IMR-90 (cell line): ENCODE data around the gene ATG9A. TPM values are rescaled to one million over a fixed set of nuclear protein-coding genes. Genes with fewer than 3 reads are reported as not detected.

ENCODE experiments used
- ATAC-seq: fragments of 200-7000 bp; cut with Tn5 transposase; 2 replicates; pipeline ENCODE4 v1.9.1; 2020; ENCODE audit warnings: low read depth, mild to moderate bottlenecking, moderate library complexity
- BruUV-seq: library from RNA; stranded (reverse); fragments of 400-500 nt; replicated peaks from 2 replicates; lab custom pipeline; 2021; lab: Mats Ljungman, UMichigan
- CTCF ChIA-PET: fragments of 300-600 bp; formaldehyde crosslinking; extraction: SDS; loops from one replicate; lab custom pipeline; 2021; ENCODE audit warnings: antibody characterized with exemption; lab: Yijun Ruan, JAX
- POLR2A ChIA-PET: fragments of 300-600 bp; sonication (Branson Sonifier 250); formaldehyde crosslinking; loops from one replicate; lab custom pipeline; 2022; ENCODE audit warnings: antibody characterized with exemption; ENCODE audit not compliant: unreplicated experiment; lab: Charles Lee
- DNase-seq: peaks from one replicate; pipeline ENCODE4 v3.0.0; 2013
- H2AFZ ChIP-seq: replicated peaks from 2 replicates; pipeline ENCODE3; 2013; ENCODE audit warnings: low read length, mild to moderate bottlenecking; ENCODE audit not compliant: poor library complexity
- H2AK5ac ChIP-seq: 2 replicates; pipeline ENCODE4 v1.6.1; 2013; ENCODE audit warnings: low read depth, low read length, inconsistent platforms
- H2AK9ac ChIP-seq: replicated peaks from 2 replicates; pipeline ENCODE3; 2013; ENCODE audit warnings: mild to moderate bottlenecking, low read depth, low read length, moderate library complexity; ENCODE audit not compliant: poor library complexity
- H2BK120ac ChIP-seq: 2 replicates; pipeline ENCODE4 v1.6.1; 2013; ENCODE audit warnings: low read depth, low read length, inconsistent platforms
- H2BK15ac ChIP-seq: 3 replicates; pipeline ENCODE4 v1.6.1; 2013; ENCODE audit warnings: low read depth, low read length, inconsistent platforms
- H2BK20ac ChIP-seq: 2 replicates; pipeline ENCODE4 v1.6.1; 2013; ENCODE audit warnings: low read depth, mild to moderate bottlenecking, inconsistent platforms, low read length, moderate library complexity
- H2BK5ac ChIP-seq: 2 replicates; pipeline ENCODE4 v1.6.1; 2013; ENCODE audit warnings: mild to moderate bottlenecking, low read depth, low read length, inconsistent platforms; ENCODE audit not compliant: poor library complexity, severe bottlenecking
- H3K14ac ChIP-seq: replicated peaks from 2 replicates; pipeline ENCODE4 v1.6.1; 2013; ENCODE audit warnings: low read depth, low read length, inconsistent platforms
- H3K18ac ChIP-seq: 2 replicates; pipeline ENCODE4 v1.6.1; 2013; ENCODE audit warnings: low read depth, low read length, control low read depth
- H3K23ac ChIP-seq: 2 replicates; pipeline ENCODE4 v1.6.1; 2013; ENCODE audit warnings: low read depth, low read length, inconsistent platforms
- H3K27ac ChIP-seq: 2 replicates; pipeline ENCODE4 v1.5.1; 2013; ENCODE audit warnings: mild to moderate bottlenecking, control low read depth, low read length; ENCODE audit not compliant: insufficient read depth
- H3K27me3 ChIP-seq: 2 replicates; pipeline ENCODE4 v1.6.1; 2013; ENCODE audit warnings: low read length; ENCODE audit not compliant: control insufficient read depth, insufficient read depth
- H3K36me3 ChIP-seq: 2 replicates; pipeline ENCODE4 v1.6.1; 2013; ENCODE audit warnings: low read length, mixed read lengths; ENCODE audit not compliant: control insufficient read depth, insufficient read depth
- H3K4ac ChIP-seq: 2 replicates; pipeline ENCODE4 v1.6.1; 2013; ENCODE audit warnings: low read depth, low read length, inconsistent platforms
- H3K4me1 ChIP-seq: 2 replicates; pipeline ENCODE4 v1.6.1; 2013; ENCODE audit warnings: low read length, mixed read lengths; ENCODE audit not compliant: control insufficient read depth, insufficient read depth
- H3K4me2 ChIP-seq: 2 replicates; pipeline ENCODE4 v1.6.1; 2013; ENCODE audit warnings: low read depth, mild to moderate bottlenecking, control low read depth, low read length, moderate library complexity
- H3K4me3 ChIP-seq: 2 replicates; pipeline ENCODE4 v1.5.1; 2013; ENCODE audit warnings: low read depth, mild to moderate bottlenecking, control low read depth, low read length, moderate library complexity; ENCODE audit not compliant: insufficient read depth
- H3K56ac ChIP-seq: 2 replicates; pipeline ENCODE4 v1.6.1; 2013; ENCODE audit warnings: low read length, inconsistent platforms; ENCODE audit not compliant: insufficient read depth; ENCODE audit errors: extremely low read depth
- H3K79me1 ChIP-seq, 2 experiments: 2 replicates each; pipeline ENCODE4 v1.6.1; 2013; ENCODE audit warnings: low read length in 2 of 2, inconsistent platforms in 1 of 2, low read depth in 1 of 2
- H3K9ac ChIP-seq: 2 replicates; pipeline ENCODE4 v1.6.1; 2013; ENCODE audit warnings: low read depth, low read length, control low read depth
- H3K9me1 ChIP-seq: 2 replicates; pipeline ENCODE4 v1.6.1; 2013; ENCODE audit warnings: low read length, inconsistent platforms; ENCODE audit not compliant: insufficient read depth
- H3K9me3 ChIP-seq: 2 replicates; pipeline ENCODE4 v1.6.1; 2013; ENCODE audit warnings: low read length; ENCODE audit not compliant: control insufficient read depth, insufficient read depth
- H4K20me1 ChIP-seq: 2 replicates; pipeline ENCODE4 v1.6.1; 2013; ENCODE audit warnings: low read length, inconsistent platforms; ENCODE audit not compliant: insufficient read depth
- H4K5ac ChIP-seq: 2 replicates; pipeline ENCODE4 v1.6.1; 2013; ENCODE audit warnings: mild to moderate bottlenecking, low read depth, low read length, control low read depth
- H4K8ac ChIP-seq, 2 experiments: 2 replicates each; pipeline ENCODE4 v1.6.1; 2013; ENCODE audit warnings: low read depth in 2 of 2, low read length in 2 of 2, control low read depth in 1 of 2, inconsistent platforms in 1 of 2
- H4K91ac ChIP-seq: 2 replicates; pipeline ENCODE4 v1.6.1; 2013; ENCODE audit warnings: low read depth, low read length, inconsistent platforms; ENCODE audit not compliant: insufficient read depth
- BHLHE40 ChIP-seq: fragments of 150-350 bp; IDR thresholded peaks from 2 replicates; pipeline ENCODE4 v1.6.1; 2016; ENCODE audit warnings: mild to moderate bottlenecking, low read depth, low read length
- ELK1 ChIP-seq: fragments of 150-350 bp; IDR thresholded peaks from 2 replicates; pipeline ENCODE4 v1.6.1; 2016; ENCODE audit warnings: low read depth, mild to moderate bottlenecking, low read length, moderate library complexity, borderline replicate concordance
- MXI1 ChIP-seq: IDR thresholded peaks from 2 replicates; pipeline ENCODE4 v1.6.1; 2012; ENCODE audit warnings: low read depth, mild to moderate bottlenecking, low read length, moderate library complexity, borderline replicate concordance
- POLR2A ChIP-seq: IDR thresholded peaks from 2 replicates; pipeline ENCODE4 v1.6.1; 2012; ENCODE audit warnings: mild to moderate bottlenecking, low read depth, low read length
- RCOR1 ChIP-seq: IDR thresholded peaks from 2 replicates; pipeline ENCODE4 v1.6.1; 2012; ENCODE audit warnings: mild to moderate bottlenecking, low read length, improper control_type of control experiment; ENCODE audit not compliant: insufficient replicate concordance
- SMC3 ChIP-seq: fragments of 150-350 bp; IDR thresholded peaks from 2 replicates; pipeline ENCODE4 v1.6.1; 2016; ENCODE audit warnings: low read depth, mild to moderate bottlenecking, antibody characterized with exemption, low read length, moderate library complexity
- WGBS, 2 experiments: methylation state at CpG; one replicate each; pipeline versions ENCODE4 v1.1.5 to v1.1.7; 2013; ENCODE audit warnings: missing lambda C conversion rate in 2 of 2; ENCODE audit not compliant: insufficient read length in 1 of 2; ENCODE audit errors: extremely low coverage in 2 of 2; 5-methylcytosine and 5-hydroxymethylcytosine counted together
- dilution Hi-C: fragments of 300-500 bp; cut with HindIII; formaldehyde crosslinking; loops from one replicate; pipeline ENCODE4 v1.14.3; 2018; ENCODE audit warnings: low sequenced_read_pairs; ENCODE audit not compliant: unreplicated experiment
- in situ Hi-C: fragments of 300-500 bp; cut with MboI; formaldehyde crosslinking; loops from 3 replicates; pipeline ENCODE4 v1.14.3; 2019; ENCODE audit warnings: low sequenced_read_pairs, inconsistent platforms, mixed read lengths
- intact Hi-C: fragments of 100-400 bp; cut with micrococcal nuclease; formaldehyde crosslinking; loops from 2 replicates; pipeline ENCODE4 v1.10.0; 2022
- polyA plus RNA-seq, 3 experiments: library from polyadenylated mRNA; depleted of rRNA; stranded (reverse); fragments of >200 nt; gene quantifications; 2 replicates each; pipeline ENCODE4 v1.2.3, GENCODE V29; 2012; ENCODE audit warnings: low replicate concordance in 1 of 3
- total RNA-seq: library from RNA; depleted of rRNA; stranded (reverse); fragments of >200 nt; gene quantifications from 2 replicates; pipeline ENCODE4 v1.2.3, GENCODE V29; 2012

Gene ATG9A
- total and polyA plus RNA-seq, 2 of the 4 experiments (the other 2 are of a cell fraction), result 35.1 to 58.3 TPM

- peak overlapping the region; percentile 51; the same call in 1 of the 2 replicates for H4K5ac ChIP-seq
- peak overlapping the region; percentile 72 for H3K23ac ChIP-seq
- peak overlapping the region; percentile 14; the same call in 1 of the 2 replicates for H3K18ac ChIP-seq
- peak overlapping the region; percentile 99 for H2AFZ ChIP-seq
- H3K9me1 ChIP-seq, result peaks cover 8% of the 10 kb centered on the region; the same call in 1 of the 2 replicates
- peak overlapping the region; percentile 50; the same call in 1 of the 2 replicates for H2AK5ac ChIP-seq
- ChIA-PET CTCF (interaction anchor here (0.6 to 1.3 kb wide), 2 partner anchors 61 to 65 kb away, joined by 3 to 8 read pairs; no protein-coding TSS in a partner anchor), POLR2A (no interaction called here)
- peak; percentile 55 for DNase-seq
- peak; percentile 5; the same call in 1 of the 2 replicates for ATAC-seq
- H3K4me3 ChIP-seq, result peak overlapping the region; percentile 77
- no peaks in the 10 kb centered on the region for H3K27me3 ChIP-seq
- H4K20me1 ChIP-seq, result no peaks in the 10 kb centered on the region
- peak overlapping the region; percentile 84 for H4K91ac ChIP-seq
- no peak overlapping the region for H2BK20ac ChIP-seq
- 1% methylated on average over 14 of the region's 24 CpGs; no CpG with 5 or more reads in 1 of the 2 experiments for WGBS, 2 experiments
- in situ Hi-C loops, result no loop called here
- peak overlapping the region; percentile 38 to 86 for H4K8ac ChIP-seq
- peak overlapping the region; percentile 49 for H2BK5ac ChIP-seq
- H3K9me3 ChIP-seq, result no peaks in the 10 kb centered on the region
- peak; percentile 62; the same call in 1 of the 2 replicates for TF ChIP-seq MXI1
- no peak for TF ChIP-seq RCOR1
- TF ChIP-seq ELK1, result no peak
- TF ChIP-seq SMC3, result 0 out of 2 replicates have a peak, but pooled peaks have one; percentile 6
- TF ChIP-seq BHLHE40, result peak; percentile 46; the same call in 1 of the 2 replicates
- peak; percentile 61; the same call in 1 of the 2 replicates for TF ChIP-seq POLR2A
- peak overlapping the region; percentile 80 for H3K4me2 ChIP-seq
- H3K36me3 ChIP-seq, result peaks cover 35% of the 10 kb centered on the region
- peak overlapping the region; percentile 74 for H3K9ac ChIP-seq
- intact Hi-C loops, result loop anchor here (2.0 kb wide), 1 partner anchor 59 kb away; no protein-coding TSS in a partner anchor
- peaks cover 46 to 55% of the 10 kb centered on the region in 2 experiments for H3K79me1 ChIP-seq
- peak overlapping the region; percentile 92 for H2AK9ac ChIP-seq
- BruUV-seq, result no TSS peak
- peak overlapping the region; percentile 73 for H3K4ac ChIP-seq
- H3K4me1 ChIP-seq, result peaks cover 5% of the 10 kb centered on the region
- no peak overlapping the region for H2BK15ac ChIP-seq
- H3K14ac ChIP-seq, result peak overlapping the region; percentile 79
- H3K56ac ChIP-seq, result peak overlapping the region; percentile 78
- peak overlapping the region; percentile 40 for H3K27ac ChIP-seq
- dilution Hi-C loops, result no loop called here
- peak overlapping the region; percentile 23; the same call in 1 of the 2 replicates for H2BK120ac ChIP-seq
These were observed 664 bp upstream of the ATG9A start for GRCh38 chr2:219230059-219230540.
